ENCODE measurements around the gene GPNMB.
A peak's percentile ranks its signal among the peaks of the same experiment; 100 is the strongest.

The GPNMB gene

DNA sequence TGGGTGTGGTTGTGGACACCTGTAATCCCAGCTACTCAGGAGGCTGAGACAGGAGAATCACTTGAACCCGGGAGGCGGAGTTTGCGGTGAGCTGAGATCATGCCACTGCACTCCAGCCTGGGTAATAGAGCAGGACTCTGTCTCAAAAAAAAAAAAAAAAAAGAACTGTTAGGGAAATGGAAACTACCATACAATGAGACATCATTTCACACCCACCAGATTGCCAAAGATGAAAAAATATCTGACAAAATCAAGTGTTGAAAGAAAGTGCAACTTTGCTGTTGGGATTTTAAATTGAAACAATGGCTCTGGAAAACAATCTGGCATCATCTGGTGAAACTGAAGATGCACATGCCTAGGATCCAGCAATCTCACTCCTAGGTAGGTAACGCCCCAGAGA is 36.5 kb downstream of the GPNMB start:
- no peak for DNase-seq (ENCODE audit: low read depth)
- in situ Hi-C loops (cut with HindIII; ENCODE audit: low sequenced_read_pairs) = no loop called here
- H3K4me3 ChIP-seq (ENCODE audit: low read depth, low read length) = no peak overlapping the region
- TF ChIP-seq, protein P1, sequence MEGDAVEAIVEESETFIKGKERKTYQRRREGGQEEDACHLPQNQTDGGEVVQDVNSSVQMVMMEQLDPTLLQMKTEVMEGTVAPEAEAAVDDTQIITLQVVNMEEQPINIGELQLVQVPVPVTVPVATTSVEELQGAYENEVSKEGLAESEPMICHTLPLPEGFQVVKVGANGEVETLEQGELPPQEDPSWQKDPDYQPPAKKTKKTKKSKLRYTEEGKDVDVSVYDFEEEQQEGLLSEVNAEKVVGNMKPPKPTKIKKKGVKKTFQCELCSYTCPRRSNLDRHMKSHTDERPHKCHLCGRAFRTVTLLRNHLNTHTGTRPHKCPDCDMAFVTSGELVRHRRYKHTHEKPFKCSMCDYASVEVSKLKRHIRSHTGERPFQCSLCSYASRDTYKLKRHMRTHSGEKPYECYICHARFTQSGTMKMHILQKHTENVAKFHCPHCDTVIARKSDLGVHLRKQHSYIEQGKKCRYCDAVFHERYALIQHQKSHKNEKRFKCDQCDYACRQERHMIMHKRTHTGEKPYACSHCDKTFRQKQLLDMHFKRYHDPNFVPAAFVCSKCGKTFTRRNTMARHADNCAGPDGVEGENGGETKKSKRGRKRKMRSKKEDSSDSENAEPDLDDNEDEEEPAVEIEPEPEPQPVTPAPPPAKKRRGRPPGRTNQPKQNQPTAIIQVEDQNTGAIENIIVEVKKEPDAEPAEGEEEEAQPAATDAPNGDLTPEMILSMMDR (IDR thresholded peaks at IDR 0.05; ENCODE audit: low read depth, low read length, missing control alignments) = no peak

DNA sequence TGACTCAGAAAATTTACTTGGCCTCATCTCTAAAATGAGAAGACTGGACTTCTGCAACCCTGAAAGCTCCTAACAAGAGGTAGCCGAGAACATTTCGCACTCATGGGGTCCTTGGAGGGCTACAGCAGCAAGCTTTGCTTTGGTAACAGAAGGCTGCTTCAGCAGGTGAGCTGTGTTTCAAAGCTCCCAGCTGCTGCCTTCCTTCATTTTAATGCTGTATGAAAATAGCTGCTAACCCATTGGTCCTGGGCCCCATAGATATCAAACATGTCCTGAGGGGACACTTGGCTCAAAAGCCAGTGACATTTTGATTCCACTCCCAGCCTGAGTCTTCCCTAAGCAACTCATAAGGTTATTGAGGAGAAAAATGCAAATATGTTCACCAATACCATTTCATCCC is 38.3 kb downstream of the GPNMB start:
- TF ChIP-seq, protein P1 (IDR thresholded peaks at IDR 0.05; ENCODE audit: low read depth, low read length, missing control alignments) = no peak
- in situ Hi-C loops (cut with HindIII; ENCODE audit: low sequenced_read_pairs) = loop anchor here (5.0 kb wide), 1 partner anchor 52 kb away; no protein-coding TSS in a partner anchor
- no peak overlapping the region for H3K4me3 ChIP-seq (ENCODE audit: low read depth, low read length)
- DNase-seq (ENCODE audit: low read depth) = no peak

DNA sequence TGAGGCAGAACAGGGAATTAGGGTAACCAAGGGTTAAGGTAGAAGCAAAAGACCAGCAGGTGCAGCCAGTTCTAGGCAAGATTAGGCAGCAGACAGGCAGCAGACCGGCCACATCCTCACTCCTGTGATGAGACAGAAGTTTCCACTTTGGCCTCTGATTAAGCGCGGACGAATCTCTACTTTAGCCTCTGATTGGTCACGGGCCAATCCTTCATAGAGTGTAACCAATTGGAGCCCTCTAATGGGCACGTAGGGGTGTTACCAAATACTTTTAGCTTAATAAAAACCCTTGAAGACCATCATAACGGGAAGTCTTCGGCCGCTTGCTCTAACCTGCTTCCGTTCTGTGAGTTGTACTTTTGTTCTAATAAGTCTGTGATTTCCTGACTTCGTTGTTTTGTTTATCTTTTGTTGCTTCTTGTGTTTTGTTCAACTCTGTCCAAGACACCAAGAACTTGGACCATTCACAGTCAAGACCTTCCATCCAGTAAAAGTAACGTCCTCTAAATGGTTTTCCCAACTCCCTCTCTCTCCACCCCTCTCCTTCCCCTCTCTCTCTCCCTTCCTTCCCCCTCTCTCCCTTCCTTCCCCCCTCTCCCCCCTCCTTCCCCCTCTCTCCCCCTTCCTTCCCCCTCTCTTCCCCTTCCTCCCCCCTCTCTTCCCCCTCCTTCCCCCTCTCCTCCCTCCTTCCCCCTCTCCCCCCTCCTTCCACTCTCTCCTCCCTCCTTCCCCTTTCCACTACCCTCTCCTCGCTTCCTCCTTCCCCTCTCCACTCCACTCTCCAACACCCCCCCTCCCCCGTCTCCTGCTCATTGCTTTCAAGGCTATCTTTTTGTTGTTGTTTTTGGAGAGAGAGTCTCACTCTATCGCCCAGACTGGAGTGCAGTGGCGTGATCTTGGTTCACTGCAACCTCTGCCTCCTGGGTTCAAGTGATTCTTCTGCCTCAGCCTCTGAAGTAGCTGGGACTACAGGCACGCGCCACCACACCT is 39.4 kb downstream of the GPNMB start:
- TF ChIP-seq, protein P1 (IDR thresholded peaks at IDR 0.05; ENCODE audit: low read depth, low read length, missing control alignments) = no peak
- no peak for DNase-seq (ENCODE audit: low read depth)
- in situ Hi-C loops (cut with HindIII; ENCODE audit: low sequenced_read_pairs) = loop anchor here (5.0 kb wide), 1 partner anchor 51 kb away; no protein-coding TSS in a partner anchor
- H3K4me3 ChIP-seq (ENCODE audit: low read depth, low read length) = no peak overlapping the region

DNA sequence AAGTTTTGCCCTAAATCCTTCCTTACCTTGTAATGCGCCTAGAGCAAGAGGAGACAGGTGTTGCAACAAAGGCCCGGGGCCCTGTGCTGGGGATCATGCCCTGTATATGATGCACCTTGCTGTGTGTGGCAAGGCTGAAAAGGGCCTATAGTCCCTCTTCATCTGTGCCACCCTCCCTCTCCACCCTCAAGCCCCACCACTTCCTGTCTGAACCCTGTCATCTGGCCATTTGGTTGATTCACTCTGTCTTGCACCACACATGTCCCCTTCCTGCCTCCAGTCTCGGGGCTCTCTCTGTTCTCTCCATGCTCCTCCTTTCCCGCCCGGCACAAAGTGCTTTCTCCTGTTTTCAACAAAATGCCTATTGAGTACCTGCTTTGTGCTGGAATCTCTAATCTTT is 41.0 kb downstream of the GPNMB start:
- in situ Hi-C loops (cut with HindIII; ENCODE audit: low sequenced_read_pairs) = loop anchor here (5.0 kb wide), 1 partner anchor 50 kb away; no protein-coding TSS in a partner anchor
- TF ChIP-seq, protein P1 (IDR thresholded peaks at IDR 0.05; ENCODE audit: low read depth, low read length, missing control alignments) = no peak
- no peak for DNase-seq (ENCODE audit: low read depth)
- H3K4me3 ChIP-seq (ENCODE audit: low read depth, low read length) = no peak overlapping the region

DNA sequence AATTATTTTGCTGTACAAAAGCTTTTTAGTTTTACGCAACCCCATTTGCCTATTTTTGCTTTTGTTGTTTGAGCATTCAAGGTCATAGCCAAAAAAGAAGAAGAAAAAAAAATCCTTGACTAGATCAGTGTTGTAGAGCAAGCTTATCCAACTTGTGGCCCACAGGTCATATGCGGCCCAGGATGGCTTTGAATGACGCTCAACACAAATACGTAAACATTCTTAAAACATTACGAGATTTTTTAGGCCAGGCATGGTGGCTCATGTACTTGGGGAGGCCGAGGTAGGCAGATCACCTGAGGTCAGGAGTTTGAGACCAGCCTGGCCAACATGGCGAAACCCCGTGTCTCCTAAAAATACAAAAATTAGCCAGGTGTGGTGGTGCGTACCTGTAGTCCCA is 44.4 kb downstream of the GPNMB start:
- in situ Hi-C loops (cut with HindIII; ENCODE audit: low sequenced_read_pairs) = no loop called here
- DNase-seq (ENCODE audit: low read depth) = no peak
- TF ChIP-seq, protein P1 (IDR thresholded peaks at IDR 0.05; ENCODE audit: low read depth, low read length, missing control alignments) = no peak
- H3K4me3 ChIP-seq (ENCODE audit: low read depth, low read length) = no peak overlapping the region

DNA sequence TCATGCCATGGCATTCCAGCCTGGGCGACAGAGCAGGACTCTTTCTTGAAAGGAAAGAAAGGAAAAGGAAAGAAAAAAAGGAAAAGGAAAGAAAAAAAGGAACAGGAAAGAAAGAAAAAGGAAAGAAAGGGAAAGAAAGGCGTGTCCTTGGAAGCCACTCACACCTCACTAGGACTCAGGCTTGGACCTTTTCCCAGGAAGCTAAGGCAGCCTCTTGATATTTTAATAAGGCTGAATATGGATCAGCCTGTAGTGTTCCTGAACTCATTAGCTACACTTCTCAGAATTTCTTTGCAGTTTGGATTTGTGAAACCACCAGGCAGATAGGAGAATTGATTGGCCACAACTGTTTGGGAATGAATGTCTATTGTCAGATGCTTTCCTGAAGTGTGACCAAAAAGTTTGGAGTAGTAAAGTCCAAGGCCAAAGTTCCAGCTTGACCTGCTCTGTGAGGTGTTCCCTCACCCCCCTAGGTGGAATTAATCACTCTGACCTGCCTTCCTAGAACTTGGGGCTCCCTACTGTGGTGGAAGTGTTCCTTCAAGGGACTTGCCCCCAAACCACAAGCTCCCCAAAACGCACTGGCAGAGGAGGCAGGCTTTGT is 45.5 kb downstream of the GPNMB start:
- in situ Hi-C loops (cut with HindIII; ENCODE audit: low sequenced_read_pairs) = no loop called here
- TF ChIP-seq, protein P1 (IDR thresholded peaks at IDR 0.05; ENCODE audit: low read depth, low read length, missing control alignments) = no peak
- DNase-seq (ENCODE audit: low read depth) = peak; percentile 35
- no peak overlapping the region for H3K4me3 ChIP-seq (ENCODE audit: low read depth, low read length)

All from astrocyte of the cerebellum (primary cell).